WTC11 (cell line): ENCODE measurements around the gene MACC1. TPM values are rescaled to one million over a fixed set of nuclear protein-coding genes. Genes with fewer than 3 reads are reported as not detected.

Experiments used
- ATAC-seq: fragments of 200-7000 bp; cut with Tn5 transposase; 2 replicates; pipeline ENCODE4 v1.10.0; 2021; ENCODE audit warnings: mild to moderate bottlenecking, moderate library complexity
- CTCF ChIA-PET: fragments of 300-600 bp; sonication (Branson Sonifier 250); formaldehyde crosslinking; loops from one replicate; lab custom pipeline; 2021; ENCODE audit warnings: antibody characterized with exemption; lab: Charles Lee
- POLR2A ChIA-PET: fragments of 350-600 bp; sonication (Branson Sonifier 250); formaldehyde crosslinking; loops from one replicate; lab custom pipeline; 2021; ENCODE audit warnings: antibody characterized with exemption; lab: Charles Lee
- DNase-seq: peaks from one replicate; pipeline ENCODE4 v3.0.0; 2021; ENCODE audit warnings: low spot score
- H3K27ac Mint-ChIP-seq: 2 replicates; pipeline ENCODE4 v1.8.0; 2021; ENCODE audit warnings: mixed read lengths
- H3K27me3 Mint-ChIP-seq: 2 replicates; pipeline ENCODE4 v1.8.0; 2021; ENCODE audit warnings: low read depth, mild to moderate bottlenecking, moderate library complexity, mixed read lengths
- H3K36me3 Mint-ChIP-seq: 2 replicates; pipeline ENCODE4 v1.8.0; 2021; ENCODE audit warnings: mixed read lengths
- H3K4me1 Mint-ChIP-seq: 2 replicates; pipeline ENCODE4 v1.8.0; 2022; ENCODE audit warnings: mixed read lengths
- H3K4me3 Mint-ChIP-seq: 2 replicates; pipeline ENCODE4 v1.8.0; 2021; ENCODE audit warnings: mild to moderate bottlenecking, moderate library complexity, mixed read lengths
- H3K9me3 Mint-ChIP-seq: 2 replicates; pipeline ENCODE4 v1.8.0; 2021; ENCODE audit warnings: mixed read lengths
- CREB1 ChIP-seq: sonication (generic); formaldehyde crosslinking; IDR thresholded peaks from 2 replicates; pipeline ENCODE4 v1.8.0; 2023; ENCODE audit warnings: mild to moderate bottlenecking, missing genetic modification reagents
- EMX1 ChIP-seq: fragments of 250-450 bp; sonication (Bioruptor Pico); IDR thresholded peaks from 2 replicates; pipeline ENCODE4 v1.8.0; 2021; ENCODE audit warnings: mild to moderate bottlenecking
- JAZF1 ChIP-seq: fragments of 250-450 bp; sonication (Bioruptor Pico); IDR thresholded peaks from 2 replicates; pipeline ENCODE4 v1.9.0; 2021; ENCODE audit warnings: moderate library complexity, mild to moderate bottlenecking, inconsistent platforms
- NFYB ChIP-seq: sonication (generic); formaldehyde crosslinking; conservative IDR thresholded peaks from 2 replicates; pipeline ENCODE4 v1.8.0; 2022; ENCODE audit warnings: low read depth, missing genetic modification reagents
- RELA ChIP-seq: sonication (generic); formaldehyde crosslinking; IDR thresholded peaks from 2 replicates; pipeline ENCODE4 v1.8.1; 2022; ENCODE audit warnings: missing genetic modification reagents, mild to moderate bottlenecking, borderline replicate concordance
- SMAD3 ChIP-seq: sonication (generic); formaldehyde crosslinking; IDR thresholded peaks from 2 replicates; pipeline ENCODE4 v1.8.0; 2022; ENCODE audit warnings: missing genetic modification reagents, mild to moderate bottlenecking, borderline replicate concordance
- ZNF219 ChIP-seq: sonication (generic); formaldehyde crosslinking; IDR thresholded peaks from 2 replicates; pipeline ENCODE4 v1.8.0; 2023; ENCODE audit warnings: missing genetic modification reagents, mild to moderate bottlenecking, borderline replicate concordance
- ZNF232 ChIP-seq: sonication (generic); formaldehyde crosslinking; IDR thresholded peaks from 2 replicates; pipeline ENCODE4 v1.8.0; 2022; ENCODE audit warnings: mild to moderate bottlenecking, missing genetic modification reagents
- total RNA-seq: library from RNA; stranded (reverse); gene quantifications from 3 replicates; pipeline ENCODE4 v1.2.3, GENCODE V29; 2021
- TF ChIP-seq, protein P1 (sequence below): sonication (generic); formaldehyde crosslinking; IDR thresholded peaks from 2 replicates; pipeline ENCODE4 v1.8.0; 2022; ENCODE audit warnings: mild to moderate bottlenecking, missing genetic modification reagents
- TF ChIP-seq, protein P2 (sequence below): fragments of 250-450 bp; sonication (Bioruptor Pico); IDR thresholded peaks from 2 replicates; pipeline ENCODE4 v1.9.0; 2021; ENCODE audit warnings: mild to moderate bottlenecking, borderline replicate concordance
- TF ChIP-seq, protein P3 (sequence below): fragments of 250-450 bp; sonication (Bioruptor Pico); IDR thresholded peaks from 2 replicates; pipeline ENCODE4 v1.8.0; 2021; ENCODE audit warnings: mild to moderate bottlenecking
- TF ChIP-seq, protein P4 (sequence below): sonication (generic); formaldehyde crosslinking; conservative IDR thresholded peaks from 2 replicates; pipeline ENCODE4 v1.8.1; 2022; ENCODE audit warnings: mild to moderate bottlenecking, missing genetic modification reagents
- TF ChIP-seq, protein P5 (sequence below): fragments of 250-450 bp; sonication (Bioruptor Pico); IDR thresholded peaks from 2 replicates; pipeline ENCODE4 v2.1.2; 2022; ENCODE audit warnings: mild to moderate bottlenecking, moderate library complexity
- TF ChIP-seq, protein P6 (sequence below): sonication (generic); formaldehyde crosslinking; IDR thresholded peaks from 2 replicates; pipeline ENCODE4 v1.8.0; 2023; ENCODE audit warnings: missing genetic modification reagents, mild to moderate bottlenecking, borderline replicate concordance
- TF ChIP-seq, protein P7 (sequence below): fragments of 250-450 bp; sonication (Bioruptor Pico); IDR thresholded peaks from 2 replicates; pipeline ENCODE4 v1.9.0; 2021; ENCODE audit warnings: moderate library complexity, mild to moderate bottlenecking, inconsistent platforms, borderline replicate concordance
- TF ChIP-seq, protein P8 (sequence below): sonication (generic); formaldehyde crosslinking; IDR thresholded peaks from 2 replicates; pipeline ENCODE4 v1.8.1; 2022; ENCODE audit warnings: low read depth, mild to moderate bottlenecking, moderate library complexity, missing genetic modification reagents, borderline replicate concordance
- TF ChIP-seq, protein P9 (sequence below): sonication (generic); formaldehyde crosslinking; IDR thresholded peaks from 2 replicates; pipeline ENCODE4 v1.8.0; 2022; ENCODE audit warnings: mild to moderate bottlenecking, missing genetic modification reagents
- TF ChIP-seq, protein P10 (sequence below): fragments of 200-600 bp; IDR thresholded peaks from 2 replicates; pipeline ENCODE4 v1.8.0; 2022; ENCODE audit warnings: antibody characterized with exemption

MACC1 gene
- total RNA-seq, 1 experiment from 2014 or later = 14.6 TPM

DNA sequence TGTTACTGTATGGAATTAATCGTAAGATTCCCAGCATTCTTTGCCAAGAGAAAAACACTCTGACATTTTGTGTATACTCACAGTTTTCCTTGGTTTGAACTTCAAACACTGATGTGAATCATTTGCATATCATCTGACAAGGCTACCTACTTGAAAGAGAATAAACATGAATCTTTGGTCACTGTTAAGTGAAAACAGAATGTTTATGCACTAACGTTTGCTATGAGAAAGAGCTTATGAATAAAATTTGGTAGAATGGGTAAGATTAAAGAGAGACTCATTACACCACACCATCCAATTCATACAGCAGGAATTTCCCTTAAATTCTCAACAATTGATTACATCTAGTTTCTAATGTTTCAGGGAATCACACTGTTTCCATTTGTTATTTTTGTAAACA, 46.6 kb downstream of the MACC1 start (continued):
- TF ChIP-seq, protein P1, sequence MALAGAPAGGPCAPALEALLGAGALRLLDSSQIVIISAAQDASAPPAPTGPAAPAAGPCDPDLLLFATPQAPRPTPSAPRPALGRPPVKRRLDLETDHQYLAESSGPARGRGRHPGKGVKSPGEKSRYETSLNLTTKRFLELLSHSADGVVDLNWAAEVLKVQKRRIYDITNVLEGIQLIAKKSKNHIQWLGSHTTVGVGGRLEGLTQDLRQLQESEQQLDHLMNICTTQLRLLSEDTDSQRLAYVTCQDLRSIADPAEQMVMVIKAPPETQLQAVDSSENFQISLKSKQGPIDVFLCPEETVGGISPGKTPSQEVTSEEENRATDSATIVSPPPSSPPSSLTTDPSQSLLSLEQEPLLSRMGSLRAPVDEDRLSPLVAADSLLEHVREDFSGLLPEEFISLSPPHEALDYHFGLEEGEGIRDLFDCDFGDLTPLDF (CRISPR knock-in tag) = no peak
- TF ChIP-seq, protein P2, sequence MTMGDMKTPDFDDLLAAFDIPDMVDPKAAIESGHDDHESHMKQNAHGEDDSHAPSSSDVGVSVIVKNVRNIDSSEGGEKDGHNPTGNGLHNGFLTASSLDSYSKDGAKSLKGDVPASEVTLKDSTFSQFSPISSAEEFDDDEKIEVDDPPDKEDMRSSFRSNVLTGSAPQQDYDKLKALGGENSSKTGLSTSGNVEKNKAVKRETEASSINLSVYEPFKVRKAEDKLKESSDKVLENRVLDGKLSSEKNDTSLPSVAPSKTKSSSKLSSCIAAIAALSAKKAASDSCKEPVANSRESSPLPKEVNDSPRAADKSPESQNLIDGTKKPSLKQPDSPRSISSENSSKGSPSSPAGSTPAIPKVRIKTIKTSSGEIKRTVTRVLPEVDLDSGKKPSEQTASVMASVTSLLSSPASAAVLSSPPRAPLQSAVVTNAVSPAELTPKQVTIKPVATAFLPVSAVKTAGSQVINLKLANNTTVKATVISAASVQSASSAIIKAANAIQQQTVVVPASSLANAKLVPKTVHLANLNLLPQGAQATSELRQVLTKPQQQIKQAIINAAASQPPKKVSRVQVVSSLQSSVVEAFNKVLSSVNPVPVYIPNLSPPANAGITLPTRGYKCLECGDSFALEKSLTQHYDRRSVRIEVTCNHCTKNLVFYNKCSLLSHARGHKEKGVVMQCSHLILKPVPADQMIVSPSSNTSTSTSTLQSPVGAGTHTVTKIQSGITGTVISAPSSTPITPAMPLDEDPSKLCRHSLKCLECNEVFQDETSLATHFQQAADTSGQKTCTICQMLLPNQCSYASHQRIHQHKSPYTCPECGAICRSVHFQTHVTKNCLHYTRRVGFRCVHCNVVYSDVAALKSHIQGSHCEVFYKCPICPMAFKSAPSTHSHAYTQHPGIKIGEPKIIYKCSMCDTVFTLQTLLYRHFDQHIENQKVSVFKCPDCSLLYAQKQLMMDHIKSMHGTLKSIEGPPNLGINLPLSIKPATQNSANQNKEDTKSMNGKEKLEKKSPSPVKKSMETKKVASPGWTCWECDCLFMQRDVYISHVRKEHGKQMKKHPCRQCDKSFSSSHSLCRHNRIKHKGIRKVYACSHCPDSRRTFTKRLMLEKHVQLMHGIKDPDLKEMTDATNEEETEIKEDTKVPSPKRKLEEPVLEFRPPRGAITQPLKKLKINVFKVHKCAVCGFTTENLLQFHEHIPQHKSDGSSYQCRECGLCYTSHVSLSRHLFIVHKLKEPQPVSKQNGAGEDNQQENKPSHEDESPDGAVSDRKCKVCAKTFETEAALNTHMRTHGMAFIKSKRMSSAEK (CRISPR knock-in tag) = no peak
- TF ChIP-seq, protein P3, sequence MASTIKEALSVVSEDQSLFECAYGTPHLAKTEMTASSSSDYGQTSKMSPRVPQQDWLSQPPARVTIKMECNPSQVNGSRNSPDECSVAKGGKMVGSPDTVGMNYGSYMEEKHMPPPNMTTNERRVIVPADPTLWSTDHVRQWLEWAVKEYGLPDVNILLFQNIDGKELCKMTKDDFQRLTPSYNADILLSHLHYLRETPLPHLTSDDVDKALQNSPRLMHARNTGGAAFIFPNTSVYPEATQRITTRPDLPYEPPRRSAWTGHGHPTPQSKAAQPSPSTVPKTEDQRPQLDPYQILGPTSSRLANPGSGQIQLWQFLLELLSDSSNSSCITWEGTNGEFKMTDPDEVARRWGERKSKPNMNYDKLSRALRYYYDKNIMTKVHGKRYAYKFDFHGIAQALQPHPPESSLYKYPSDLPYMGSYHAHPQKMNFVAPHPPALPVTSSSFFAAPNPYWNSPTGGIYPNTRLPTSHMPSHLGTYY (CRISPR knock-in tag) = no peak
- TF ChIP-seq, protein P4, sequence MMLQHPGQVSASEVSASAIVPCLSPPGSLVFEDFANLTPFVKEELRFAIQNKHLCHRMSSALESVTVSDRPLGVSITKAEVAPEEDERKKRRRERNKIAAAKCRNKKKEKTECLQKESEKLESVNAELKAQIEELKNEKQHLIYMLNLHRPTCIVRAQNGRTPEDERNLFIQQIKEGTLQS (CRISPR knock-in tag) = no peak
- no peak for TF ChIP-seq SMAD3
- TF ChIP-seq, protein P5, sequence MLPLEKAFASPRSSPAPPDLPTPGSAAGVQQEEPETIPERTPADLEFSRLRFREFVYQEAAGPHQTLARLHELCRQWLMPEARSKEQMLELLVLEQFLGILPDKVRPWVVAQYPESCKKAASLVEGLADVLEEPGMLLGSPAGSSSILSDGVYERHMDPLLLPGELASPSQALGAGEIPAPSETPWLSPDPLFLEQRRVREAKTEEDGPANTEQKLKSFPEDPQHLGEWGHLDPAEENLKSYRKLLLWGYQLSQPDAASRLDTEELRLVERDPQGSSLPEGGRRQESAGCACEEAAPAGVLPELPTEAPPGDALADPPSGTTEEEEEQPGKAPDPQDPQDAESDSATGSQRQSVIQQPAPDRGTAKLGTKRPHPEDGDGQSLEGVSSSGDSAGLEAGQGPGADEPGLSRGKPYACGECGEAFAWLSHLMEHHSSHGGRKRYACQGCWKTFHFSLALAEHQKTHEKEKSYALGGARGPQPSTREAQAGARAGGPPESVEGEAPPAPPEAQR (CRISPR knock-in tag) = no peak
- TF ChIP-seq CREB1 (CRISPR knock-in tag) = no peak
- no peak for TF ChIP-seq RELA (CRISPR knock-in tag)
- TF ChIP-seq, protein P6, sequence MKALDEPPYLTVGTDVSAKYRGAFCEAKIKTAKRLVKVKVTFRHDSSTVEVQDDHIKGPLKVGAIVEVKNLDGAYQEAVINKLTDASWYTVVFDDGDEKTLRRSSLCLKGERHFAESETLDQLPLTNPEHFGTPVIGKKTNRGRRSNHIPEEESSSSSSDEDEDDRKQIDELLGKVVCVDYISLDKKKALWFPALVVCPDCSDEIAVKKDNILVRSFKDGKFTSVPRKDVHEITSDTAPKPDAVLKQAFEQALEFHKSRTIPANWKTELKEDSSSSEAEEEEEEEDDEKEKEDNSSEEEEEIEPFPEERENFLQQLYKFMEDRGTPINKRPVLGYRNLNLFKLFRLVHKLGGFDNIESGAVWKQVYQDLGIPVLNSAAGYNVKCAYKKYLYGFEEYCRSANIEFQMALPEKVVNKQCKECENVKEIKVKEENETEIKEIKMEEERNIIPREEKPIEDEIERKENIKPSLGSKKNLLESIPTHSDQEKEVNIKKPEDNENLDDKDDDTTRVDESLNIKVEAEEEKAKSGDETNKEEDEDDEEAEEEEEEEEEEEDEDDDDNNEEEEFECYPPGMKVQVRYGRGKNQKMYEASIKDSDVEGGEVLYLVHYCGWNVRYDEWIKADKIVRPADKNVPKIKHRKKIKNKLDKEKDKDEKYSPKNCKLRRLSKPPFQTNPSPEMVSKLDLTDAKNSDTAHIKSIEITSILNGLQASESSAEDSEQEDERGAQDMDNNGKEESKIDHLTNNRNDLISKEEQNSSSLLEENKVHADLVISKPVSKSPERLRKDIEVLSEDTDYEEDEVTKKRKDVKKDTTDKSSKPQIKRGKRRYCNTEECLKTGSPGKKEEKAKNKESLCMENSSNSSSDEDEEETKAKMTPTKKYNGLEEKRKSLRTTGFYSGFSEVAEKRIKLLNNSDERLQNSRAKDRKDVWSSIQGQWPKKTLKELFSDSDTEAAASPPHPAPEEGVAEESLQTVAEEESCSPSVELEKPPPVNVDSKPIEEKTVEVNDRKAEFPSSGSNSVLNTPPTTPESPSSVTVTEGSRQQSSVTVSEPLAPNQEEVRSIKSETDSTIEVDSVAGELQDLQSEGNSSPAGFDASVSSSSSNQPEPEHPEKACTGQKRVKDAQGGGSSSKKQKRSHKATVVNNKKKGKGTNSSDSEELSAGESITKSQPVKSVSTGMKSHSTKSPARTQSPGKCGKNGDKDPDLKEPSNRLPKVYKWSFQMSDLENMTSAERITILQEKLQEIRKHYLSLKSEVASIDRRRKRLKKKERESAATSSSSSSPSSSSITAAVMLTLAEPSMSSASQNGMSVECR (CRISPR knock-in tag) = no peak

DNA sequence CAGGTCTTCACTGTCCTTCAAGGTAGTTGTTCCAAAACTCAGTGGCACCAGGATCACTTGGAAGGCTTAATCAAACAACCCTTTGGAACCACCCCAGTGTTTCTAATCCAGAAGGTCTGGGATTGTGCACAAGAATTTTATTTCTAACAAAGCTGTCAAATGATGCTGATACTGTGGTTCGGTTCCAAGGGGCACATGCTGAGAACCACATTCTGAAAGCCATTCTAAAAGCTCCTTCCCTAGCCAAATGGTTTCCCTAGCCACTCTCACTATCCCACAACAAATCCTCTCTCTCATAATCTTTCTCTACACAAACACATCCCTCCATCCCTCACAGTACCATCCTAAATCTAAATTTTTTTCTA, 52.1 kb downstream of the MACC1 start:
- CTCF ChIA-PET = interaction anchor here (0.9 kb wide), 1 partner anchor 456 kb away, joined by 3 read pairs; the partner anchor contains the start of gene POLR1F
- no peak for TF ChIP-seq EMX1 (CRISPR knock-in tag)
- TF ChIP-seq, protein P7, sequence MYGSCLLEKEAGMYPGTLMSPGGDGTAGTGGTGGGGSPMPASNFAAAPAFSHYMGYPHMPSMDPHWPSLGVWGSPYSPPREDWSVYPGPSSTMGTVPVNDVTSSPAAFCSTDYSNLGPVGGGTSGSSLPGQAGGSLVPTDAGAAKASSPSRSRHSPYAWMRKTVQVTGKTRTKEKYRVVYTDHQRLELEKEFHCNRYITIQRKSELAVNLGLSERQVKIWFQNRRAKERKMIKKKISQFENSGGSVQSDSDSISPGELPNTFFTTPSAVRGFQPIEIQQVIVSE (CRISPR knock-in tag) = no peak
- TF ChIP-seq, protein P8, sequence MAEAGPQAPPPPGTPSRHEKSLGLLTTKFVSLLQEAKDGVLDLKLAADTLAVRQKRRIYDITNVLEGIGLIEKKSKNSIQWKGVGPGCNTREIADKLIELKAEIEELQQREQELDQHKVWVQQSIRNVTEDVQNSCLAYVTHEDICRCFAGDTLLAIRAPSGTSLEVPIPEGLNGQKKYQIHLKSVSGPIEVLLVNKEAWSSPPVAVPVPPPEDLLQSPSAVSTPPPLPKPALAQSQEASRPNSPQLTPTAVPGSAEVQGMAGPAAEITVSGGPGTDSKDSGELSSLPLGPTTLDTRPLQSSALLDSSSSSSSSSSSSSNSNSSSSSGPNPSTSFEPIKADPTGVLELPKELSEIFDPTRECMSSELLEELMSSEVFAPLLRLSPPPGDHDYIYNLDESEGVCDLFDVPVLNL (CRISPR knock-in tag) = no peak
- TF ChIP-seq, protein P9, sequence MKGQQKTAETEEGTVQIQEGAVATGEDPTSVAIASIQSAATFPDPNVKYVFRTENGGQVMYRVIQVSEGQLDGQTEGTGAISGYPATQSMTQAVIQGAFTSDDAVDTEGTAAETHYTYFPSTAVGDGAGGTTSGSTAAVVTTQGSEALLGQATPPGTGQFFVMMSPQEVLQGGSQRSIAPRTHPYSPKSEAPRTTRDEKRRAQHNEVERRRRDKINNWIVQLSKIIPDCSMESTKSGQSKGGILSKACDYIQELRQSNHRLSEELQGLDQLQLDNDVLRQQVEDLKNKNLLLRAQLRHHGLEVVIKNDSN = no peak
- no peak for TF ChIP-seq NFYB (CRISPR knock-in tag)
- TF ChIP-seq, protein P10, sequence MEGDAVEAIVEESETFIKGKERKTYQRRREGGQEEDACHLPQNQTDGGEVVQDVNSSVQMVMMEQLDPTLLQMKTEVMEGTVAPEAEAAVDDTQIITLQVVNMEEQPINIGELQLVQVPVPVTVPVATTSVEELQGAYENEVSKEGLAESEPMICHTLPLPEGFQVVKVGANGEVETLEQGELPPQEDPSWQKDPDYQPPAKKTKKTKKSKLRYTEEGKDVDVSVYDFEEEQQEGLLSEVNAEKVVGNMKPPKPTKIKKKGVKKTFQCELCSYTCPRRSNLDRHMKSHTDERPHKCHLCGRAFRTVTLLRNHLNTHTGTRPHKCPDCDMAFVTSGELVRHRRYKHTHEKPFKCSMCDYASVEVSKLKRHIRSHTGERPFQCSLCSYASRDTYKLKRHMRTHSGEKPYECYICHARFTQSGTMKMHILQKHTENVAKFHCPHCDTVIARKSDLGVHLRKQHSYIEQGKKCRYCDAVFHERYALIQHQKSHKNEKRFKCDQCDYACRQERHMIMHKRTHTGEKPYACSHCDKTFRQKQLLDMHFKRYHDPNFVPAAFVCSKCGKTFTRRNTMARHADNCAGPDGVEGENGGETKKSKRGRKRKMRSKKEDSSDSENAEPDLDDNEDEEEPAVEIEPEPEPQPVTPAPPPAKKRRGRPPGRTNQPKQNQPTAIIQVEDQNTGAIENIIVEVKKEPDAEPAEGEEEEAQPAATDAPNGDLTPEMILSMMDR = no peak
- TF ChIP-seq ZNF232 = no peak
- TF ChIP-seq ZNF219 = no peak
- no peak for TF ChIP-seq JAZF1 (CRISPR knock-in tag)

More for the DNA sequence above, 52.1 kb downstream of the MACC1 start:
- DNase-seq = no peak
- Mint-ChIP-seq H3K4me3 (no peak overlapping the region), H3K27ac (peak overlapping the region; percentile 87), H3K4me1 (peaks cover 27% of the 10 kb centered on the region), H3K36me3 (peaks cover 7% of the 10 kb centered on the region; the same call in 1 of the 2 replicates), H3K27me3 (no peaks in the 10 kb centered on the region), H3K9me3 (no peaks in the 10 kb centered on the region)
- no peak for ATAC-seq
- POLR2A ChIA-PET = no interaction called here
